Ovary (tissue), 9 donors: ENCODE data around the gene PAK5. TPM values are rescaled to one million over a fixed set of nuclear protein-coding genes. Genes with fewer than 3 reads are reported as not detected.

Source experiments
- DNase-seq, 5 donors: peaks; one replicate each; pipeline ENCODE4 v3.0.0-alpha.2; 2019 to 2020
- H3K27ac ChIP-seq, 2 donors: fragments of 200-600 bp; one replicate each; pipeline versions ENCODE4 v1.5.1 to v1.8.0; 2019 to 2022
- H3K27me3 ChIP-seq: fragments of 200-600 bp; one replicate; pipeline ENCODE4 v1.8.0; 2022
- H3K36me3 ChIP-seq: fragments of 200-600 bp; sonication (generic); one replicate; pipeline ENCODE4 v1.5.1; 2019
- H3K4me1 ChIP-seq: one replicate; pipeline ENCODE4 v1.8.1; 2013; ENCODE audit warnings: mild to moderate bottlenecking, moderate library complexity; ENCODE audit not compliant: insufficient read depth
- H3K4me3 ChIP-seq: fragments of 200-600 bp; sonication (generic); one replicate; pipeline ENCODE4 v1.5.1; 2017
- H3K9me3 ChIP-seq, 2 donors: fragments of 200-600 bp in 1 of 2; sonication (generic) in 1 of 2; one replicate each; pipeline versions ENCODE4 v1.5.1 to v1.8.1; 2013 to 2019; ENCODE audit warnings: mild to moderate bottlenecking in 1 of 2, moderate library complexity in 1 of 2
- CTCF ChIP-seq, 3 donors: fragments of 450-650 bp in 2 of 3; fragments of 200-600 bp in 1 of 3; IDR thresholded peaks; one replicate each; pipeline versions ENCODE4 v1.5.1 to v1.8.0; 2016 to 2022; ENCODE audit warnings: antibody characterized with exemption in 3 of 3, mild to moderate bottlenecking in 1 of 3
- EP300 ChIP-seq: sonication (generic); formaldehyde crosslinking; IDR thresholded peaks from one replicate; pipeline ENCODE4 v1.6.1; 2017; ENCODE audit warnings: antibody characterized with exemption
- POLR2A ChIP-seq: fragments of 450-650 bp; IDR thresholded peaks from one replicate; pipeline ENCODE4 v1.6.1; 2017; ENCODE audit warnings: antibody characterized with exemption, mild to moderate bottlenecking, moderate library complexity
- WGBS, 3 donors: extraction: QIAGEN DNeasy Blood & Tissue Kit in 1 of 3; methylation state at CpG; one replicate each; pipeline versions ENCODE4 v1.1.5 to v1.1.7; 2013 to 2017; 5-methylcytosine and 5-hydroxymethylcytosine counted together
- intact Hi-C, 4 donors: fragments of 100-400 bp; cut with DNase I; formaldehyde crosslinking; loops; one replicate each; pipeline versions ENCODE4 v1.11.0 to v1.15.1; 2022 to 2023
- polyA plus RNA-seq, 2 donors: library from polyadenylated mRNA; stranded (reverse); fragments of 200-250 nt in 1 of 2; fragments of 350-450 nt in 1 of 2; fragmentation: Illumina TruSeq in 1 of 2; extraction: RNeasy Lipid Tissue Mini Kit (QIAGEN cat#74804) in 1 of 2; gene quantifications; one replicate each; pipeline ENCODE4 v1.2.3, GENCODE V29; 2013 to 2014
- total RNA-seq, 7 donors: library from RNA; depleted of rRNA in 2 of 7; stranded (reverse); fragments of >200 nt in 2 of 7; fragmentation: NEBNext Ultra II Directional in 3 of 7; extraction: Animal tissue kit (Norgen Biotek cat#: 25700) in 3 of 7; gene quantifications; one replicate each; pipeline versions ENCODE4 v1.1.0 to v1.2.4, GENCODE V29; 2016 to 2023
- donor health status: DM: no; HTN: no; CAD: no; lungs with moderate emphysema.
- donor health status: DM: no; HTN: no; CAD: no.
- donor health status: Bipolar disorder and iron deficiency.
- donor health status: DM: yes; HTN: yes; CAD: no.
- donor health status: DM: no; HTN: no; CAD: no.
- donor health status: DM: yes; HTN: yes; CAD: no.

Gene PAK5
- total and polyA plus RNA-seq, 9 donors, result under 0.01 to 0.47 (median 0.10) TPM; not detected in 2

GRCh38 chr20:9685011-9685410 lies 153.9 kb downstream of the PAK5 start:
- intact Hi-C loops, result no loop called here
- H3K36me3 ChIP-seq, result no peaks in the 10 kb centered on the region

GRCh38 chr20:9677100-9677623 lies 161.7 kb downstream of the PAK5 start:
- TF ChIP-seq CTCF (IDR thresholded peaks at IDR 0.05), result no peak
- no peak for TF ChIP-seq EP300
- no peak for TF ChIP-seq POLR2A
- Histone ChIP-seq H3K9me3 (no peaks in the 10 kb centered on the region), H3K27ac (no peak overlapping the region), H3K4me1 (no peaks in the 10 kb centered on the region), H3K4me3 (no peak overlapping the region), H3K36me3 (no peaks in the 10 kb centered on the region), H3K27me3 (no peaks in the 10 kb centered on the region)
- intact Hi-C loops, result no loop called here
- WGBS, 3 donors, result 77 to 86% (median 79%) methylated on average over 3 of the region's 3 CpGs
- no peak for DNase-seq

More at GRCh38 chr20:9685011-9685410, 153.9 kb downstream of the PAK5 start:
- H3K4me3 ChIP-seq, result no peak overlapping the region
- no peaks in the 10 kb centered on the region for H3K27me3 ChIP-seq
- no peaks in the 10 kb centered on the region for H3K9me3 ChIP-seq
- no peak overlapping the region for H3K27ac ChIP-seq
- DNase-seq, result no peak
- no peaks in the 10 kb centered on the region for H3K4me1 ChIP-seq
- TF ChIP-seq EP300, result no peak
- TF ChIP-seq CTCF (IDR thresholded peaks at IDR 0.05), result no peak
- TF ChIP-seq POLR2A, result no peak

GRCh38 chr20:9672981-9673380 lies 165.9 kb downstream of the PAK5 start:
- no peak for TF ChIP-seq POLR2A
- no peak for TF ChIP-seq EP300
- TF ChIP-seq CTCF (IDR thresholded peaks at IDR 0.05), result no peak
- Histone ChIP-seq H3K36me3 (no peaks in the 10 kb centered on the region), H3K27ac (no peak overlapping the region), H3K27me3 (no peaks in the 10 kb centered on the region), H3K4me1 (no peaks in the 10 kb centered on the region), H3K4me3 (no peak overlapping the region), H3K9me3 (no peaks in the 10 kb centered on the region)
- intact Hi-C loops, result no loop called here
- DNase-seq, result no peak

GRCh38 chr20:9672027-9672426 lies 166.8 kb downstream of the PAK5 start:
- intact Hi-C loops, result no loop called here
- DNase-seq, result no peak
- H3K27ac ChIP-seq, result no peak overlapping the region
- WGBS, 3 donors, result 72 to 83% (median 73%) methylated on average over 2 of the region's 2 CpGs
- H3K4me3 ChIP-seq, result no peak overlapping the region
- no peaks in the 10 kb centered on the region for H3K27me3 ChIP-seq
- no peaks in the 10 kb centered on the region for H3K9me3 ChIP-seq
- no peak for TF ChIP-seq EP300
- no peak for TF ChIP-seq POLR2A
- TF ChIP-seq CTCF (IDR thresholded peaks at IDR 0.05), result no peak
- H3K4me1 ChIP-seq, result no peaks in the 10 kb centered on the region
- H3K36me3 ChIP-seq, result no peaks in the 10 kb centered on the region
